HepG2 (cell line): ENCODE results near the gene CDC14A. TPM values are rescaled to one million over a fixed set of nuclear protein-coding genes. Genes with fewer than 3 reads are reported as not detected.

Source experiments
- ATAC-seq: fragments of 200-7000 bp; cut with Tn5 transposase; 3 replicates; pipeline ENCODE4 v1.9.1; 2020; ENCODE audit warnings: mild to moderate bottlenecking, moderate library complexity
- BruUV-seq: library from RNA; stranded (reverse); fragments of 400-500 nt; replicated peaks from 2 replicates; lab custom pipeline; 2021; lab: Mats Ljungman, UMichigan
- CTCF ChIA-PET: fragments of 300-600 bp; formaldehyde crosslinking; extraction: SDS; loops from one replicate; lab custom pipeline; 2021; ENCODE audit warnings: low total read pairs, inconsistent platforms, low intra/inter-chr PET ratio; lab: Yijun Ruan, JAX
- POLR2A ChIA-PET: fragments of 350-600 bp; sonication (Branson Sonifier 250); formaldehyde crosslinking; loops from one replicate; lab custom pipeline; 2020; ENCODE audit warnings: antibody characterized with exemption, inconsistent platforms; lab: Yijun Ruan, JAX
- DNase-seq: peaks from one replicate; pipeline ENCODE4 v3.0.0-alpha.2; 2015; ENCODE audit warnings: low spot score
- FAIRE-seq: peaks from 3 replicates; lab custom pipeline; 2011; peaks lifted over from hg19 to GRCh38; lab: Jason Lieb, UNC
- H2AFZ ChIP-seq: one replicate; pipeline ENCODE4 v1.6.1; 2011; ENCODE audit warnings: low read length, inconsistent platforms
- H3K27ac ChIP-seq: fragments of 300-600 bp; 3 replicates; pipeline ENCODE4 v1.8.0; 2011; ENCODE audit warnings: mixed run types, mild to moderate bottlenecking, mixed read lengths, low read length, inconsistent platforms; ENCODE audit not compliant: insufficient read depth; ENCODE audit errors: extremely low read length
- H3K27me3 ChIP-seq, 2 experiments: fragments of 200-600 bp in 1 of 2; 2 replicates in 1 of 2; 3 replicates in 1 of 2; pipeline versions ENCODE4 v1.6.0 to v1.8.0; 2011; ENCODE audit warnings: low read length in 2 of 2, mild to moderate bottlenecking in 2 of 2, moderate library complexity in 2 of 2, inconsistent platforms in 1 of 2; ENCODE audit not compliant: insufficient read depth in 2 of 2, control insufficient read depth in 1 of 2
- H3K36me3 ChIP-seq, 2 experiments: fragments of 200-600 bp in 1 of 2; replicated peaks in 1 of 2; 2 replicates in 1 of 2; 3 replicates in 1 of 2; pipeline versions ENCODE4 v1.5.1 to v1.8.0; 2011; ENCODE audit warnings: low read length in 2 of 2, inconsistent platforms in 1 of 2; ENCODE audit not compliant: insufficient read depth in 2 of 2, control insufficient read depth in 1 of 2
- H3K4me1 ChIP-seq: 2 replicates; pipeline ENCODE4 v1.5.1; 2012; ENCODE audit warnings: low read length, inconsistent platforms; ENCODE audit not compliant: insufficient read depth
- H3K4me2 ChIP-seq: 2 replicates; pipeline ENCODE4 v1.6.0; 2011; ENCODE audit warnings: low read depth, low read length, inconsistent platforms
- H3K4me3 ChIP-seq, 3 experiments: fragments of 200-600 bp in 1 of 3; sonication (generic), shearing (Covaris generic) in 1 of 3; replicated peaks in 1 of 3; 2 replicates each; pipeline ENCODE4 v1.5.1; 2011 to 2016; ENCODE audit warnings: low read length in 3 of 3, inconsistent platforms in 2 of 3, low read depth in 2 of 3, mild to moderate bottlenecking in 2 of 3, control low read depth in 1 of 3, mixed read lengths in 1 of 3; ENCODE audit not compliant: insufficient read depth in 1 of 3
- H3K79me2 ChIP-seq: one replicate; pipeline ENCODE4 v1.6.1; 2011; ENCODE audit warnings: low read length, inconsistent platforms; ENCODE audit not compliant: insufficient read depth
- H3K9ac ChIP-seq: 2 replicates; pipeline ENCODE4 v1.6.0; 2011; ENCODE audit warnings: mild to moderate bottlenecking, low read depth, low read length, inconsistent platforms; ENCODE audit not compliant: insufficient read depth
- H3K9me3 ChIP-seq: 2 replicates; pipeline ENCODE4 v1.5.1; 2012; ENCODE audit warnings: mild to moderate bottlenecking, low read length
- H4K20me1 ChIP-seq: 2 replicates; pipeline ENCODE4 v1.6.0; 2011; ENCODE audit warnings: inconsistent platforms, mild to moderate bottlenecking, low read length, moderate library complexity; ENCODE audit not compliant: insufficient read depth
- SOX13 ChIP-seq, 3 experiments: fragments of 450-650 bp in 1 of 3; sonication (generic) in 1 of 3; formaldehyde crosslinking in 1 of 3; IDR thresholded peaks in 2 of 3; conservative IDR thresholded peaks in 1 of 3; 2 replicates each; pipeline versions ENCODE4 v1.5.0 to v1.6.1; 2016 to 2020; ENCODE audit warnings: antibody characterized with exemption in 1 of 3, mild to moderate bottlenecking in 1 of 3, missing compliant biosample characterization in 1 of 3, missing genetic modification reagents in 1 of 3, moderate library complexity in 1 of 3
- ZNF138 ChIP-seq: sonication (generic); formaldehyde crosslinking; IDR thresholded peaks from 2 replicates; pipeline ENCODE4 v1.5.0; 2020; ENCODE audit warnings: mild to moderate bottlenecking, low read depth, missing genetic modification reagents
- WGBS: methylation state at CpG from one replicate; pipeline ENCODE4 v1.1.6; 2017; ENCODE audit warnings: low lambda C conversion rate; 5-methylcytosine and 5-hydroxymethylcytosine counted together
- in situ Hi-C: cut with HindIII; loops from 2 replicates; pipeline ENCODE4 v1.10.0; 2017; ENCODE audit warnings: low pct_unique_long_range_greater_than_20kb; ENCODE audit not compliant: extremely low pct_ligation_motif_present
- intact Hi-C: fragments of 100-400 bp; cut with micrococcal nuclease; formaldehyde crosslinking; loops from one replicate; pipeline ENCODE4 v1.10.0; 2022; ENCODE audit not compliant: unreplicated experiment
- polyA plus RNA-seq, 8 experiments: library from polyadenylated mRNA; depleted of rRNA in 3 of 8; stranded (reverse) in 7 of 8; unstranded in 1 of 8; fragments of >200 nt; fragmentation: Illumina TruSeq in 4 of 8; extraction: Trizol in 4 of 8; gene quantifications; 2 replicates each; pipeline versions ENCODE4 v1.2.1 to v1.2.3, GENCODE V29; 2011 to 2016; ENCODE audit warnings: low read depth in 4 of 8, missing spikeins in 1 of 8, mixed read lengths in 1 of 8; ENCODE audit not compliant: insufficient read depth in 1 of 8
- total RNA-seq, 5 experiments: library from RNA; depleted of rRNA; stranded (reverse); fragments of >200 nt; fragmentation: Illumina TruSeq; extraction: Trizol; gene quantifications; 2 replicates each; pipeline ENCODE4 v1.2.3, GENCODE V29; 2016; ENCODE audit warnings: low read depth in 1 of 5
- TF ChIP-seq, protein P1 (sequence below): IDR thresholded peaks from 2 replicates; pipeline ENCODE4 v1.4.0; 2020; ENCODE audit warnings: mild to moderate bottlenecking, missing genetic modification reagents
- TF ChIP-seq, protein P2 (sequence below): sonication (generic); formaldehyde crosslinking; IDR thresholded peaks from 2 replicates; pipeline ENCODE4 v1.9.0; 2021; ENCODE audit warnings: missing genetic modification reagents, mild to moderate bottlenecking, borderline replicate concordance

Gene CDC14A
- total and polyA plus RNA-seq, 2 of the 13 experiments (the other 11 are each of a cell fraction or from before 2014, with no cell fraction given) = 2.8 to 4.9 TPM

DNA sequence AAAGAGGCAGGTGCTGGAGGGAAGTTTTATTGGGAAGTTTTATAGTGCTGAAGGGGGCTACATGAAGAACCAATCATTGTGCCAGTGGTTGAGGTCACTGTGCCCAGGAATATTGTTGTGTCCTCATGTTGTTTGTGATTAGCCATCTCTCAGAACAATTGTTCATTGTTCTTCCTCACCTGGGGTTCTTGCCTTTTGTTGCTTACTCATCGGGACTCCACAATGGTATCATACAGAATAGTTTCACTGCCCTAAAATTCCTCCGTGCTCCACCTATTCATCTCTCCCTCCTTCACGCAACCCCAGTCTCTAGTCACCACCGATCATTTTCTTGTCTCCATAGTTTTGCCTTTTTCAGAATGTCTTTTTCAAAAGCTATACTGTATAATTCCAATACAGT, 38.9 kb upstream of the CDC14A start:
- H3K36me3 ChIP-seq = no peaks in the 10 kb centered on the region
- no peaks in the 10 kb centered on the region for H4K20me1 ChIP-seq
- in situ Hi-C loops = no loop called here
- no peak overlapping the region for H3K27ac ChIP-seq
- no peak overlapping the region for H2AFZ ChIP-seq
- intact Hi-C loops = no loop called here
- no peaks in the 10 kb centered on the region for H3K27me3 ChIP-seq
- CTCF ChIA-PET = no interaction called here
- H3K4me2 ChIP-seq = no peak overlapping the region
- no peak for ATAC-seq
- BruUV-seq = no TSS peak
- POLR2A ChIA-PET = no interaction called here
- H3K79me2 ChIP-seq = no peaks in the 10 kb centered on the region
- no peak for DNase-seq
- peaks cover 8% of the 10 kb centered on the region for H3K4me1 ChIP-seq
- no peak for FAIRE-seq
- no peak overlapping the region for H3K9ac ChIP-seq
- no peaks in the 10 kb centered on the region for H3K9me3 ChIP-seq
- H3K4me3 ChIP-seq = no peak overlapping the region
- TF ChIP-seq, protein P1, sequence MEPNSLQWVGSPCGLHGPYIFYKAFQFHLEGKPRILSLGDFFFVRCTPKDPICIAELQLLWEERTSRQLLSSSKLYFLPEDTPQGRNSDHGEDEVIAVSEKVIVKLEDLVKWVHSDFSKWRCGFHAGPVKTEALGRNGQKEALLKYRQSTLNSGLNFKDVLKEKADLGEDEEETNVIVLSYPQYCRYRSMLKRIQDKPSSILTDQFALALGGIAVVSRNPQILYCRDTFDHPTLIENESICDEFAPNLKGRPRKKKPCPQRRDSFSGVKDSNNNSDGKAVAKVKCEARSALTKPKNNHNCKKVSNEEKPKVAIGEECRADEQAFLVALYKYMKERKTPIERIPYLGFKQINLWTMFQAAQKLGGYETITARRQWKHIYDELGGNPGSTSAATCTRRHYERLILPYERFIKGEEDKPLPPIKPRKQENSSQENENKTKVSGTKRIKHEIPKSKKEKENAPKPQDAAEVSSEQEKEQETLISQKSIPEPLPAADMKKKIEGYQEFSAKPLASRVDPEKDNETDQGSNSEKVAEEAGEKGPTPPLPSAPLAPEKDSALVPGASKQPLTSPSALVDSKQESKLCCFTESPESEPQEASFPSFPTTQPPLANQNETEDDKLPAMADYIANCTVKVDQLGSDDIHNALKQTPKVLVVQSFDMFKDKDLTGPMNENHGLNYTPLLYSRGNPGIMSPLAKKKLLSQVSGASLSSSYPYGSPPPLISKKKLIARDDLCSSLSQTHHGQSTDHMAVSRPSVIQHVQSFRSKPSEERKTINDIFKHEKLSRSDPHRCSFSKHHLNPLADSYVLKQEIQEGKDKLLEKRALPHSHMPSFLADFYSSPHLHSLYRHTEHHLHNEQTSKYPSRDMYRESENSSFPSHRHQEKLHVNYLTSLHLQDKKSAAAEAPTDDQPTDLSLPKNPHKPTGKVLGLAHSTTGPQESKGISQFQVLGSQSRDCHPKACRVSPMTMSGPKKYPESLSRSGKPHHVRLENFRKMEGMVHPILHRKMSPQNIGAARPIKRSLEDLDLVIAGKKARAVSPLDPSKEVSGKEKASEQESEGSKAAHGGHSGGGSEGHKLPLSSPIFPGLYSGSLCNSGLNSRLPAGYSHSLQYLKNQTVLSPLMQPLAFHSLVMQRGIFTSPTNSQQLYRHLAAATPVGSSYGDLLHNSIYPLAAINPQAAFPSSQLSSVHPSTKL (CRISPR knock-in tag) = no peak
- TF ChIP-seq ZNF138 (CRISPR knock-in tag) (no peak), SOX13 (IDR thresholded peaks at IDR 0.05) (no peak), SOX13 (CRISPR knock-in tag; conservative IDR thresholded peaks at IDR 0.05 in 1 of 2, IDR thresholded peaks at IDR 0.05 in 1 of 2) (peak in 1 of 2 experiments; percentile 30; a peak in 1 of 4 replicates)
- TF ChIP-seq, protein P2, sequence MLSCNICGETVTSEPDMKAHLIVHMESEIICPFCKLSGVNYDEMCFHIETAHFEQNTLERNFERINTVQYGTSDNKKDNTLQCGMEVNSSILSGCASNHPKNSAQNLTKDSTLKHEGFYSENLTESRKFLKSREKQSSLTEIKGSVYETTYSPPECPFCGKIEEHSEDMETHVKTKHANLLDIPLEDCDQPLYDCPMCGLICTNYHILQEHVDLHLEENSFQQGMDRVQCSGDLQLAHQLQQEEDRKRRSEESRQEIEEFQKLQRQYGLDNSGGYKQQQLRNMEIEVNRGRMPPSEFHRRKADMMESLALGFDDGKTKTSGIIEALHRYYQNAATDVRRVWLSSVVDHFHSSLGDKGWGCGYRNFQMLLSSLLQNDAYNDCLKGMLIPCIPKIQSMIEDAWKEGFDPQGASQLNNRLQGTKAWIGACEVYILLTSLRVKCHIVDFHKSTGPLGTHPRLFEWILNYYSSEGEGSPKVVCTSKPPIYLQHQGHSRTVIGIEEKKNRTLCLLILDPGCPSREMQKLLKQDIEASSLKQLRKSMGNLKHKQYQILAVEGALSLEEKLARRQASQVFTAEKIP (CRISPR knock-in tag) = no peak
- 14% methylated on average over 4 of the region's 4 CpGs for WGBS
